Stimulated activated effector memory CD8-positive, alpha-beta T cell treated with anti-CD3 and anti-CD28 coated beads, Interleukin-12 subunit alpha, Interleukin-12 subunit beta, amount 100 ng/mL, for 72 hours (primary cell): ENCODE results near the gene CHRND.
A peak's percentile ranks its signal among the peaks of the same experiment; 100 is the strongest.

Source experiments
- ATAC-seq: fragments of 150-1000 bp; cut with Tn5 transposase; 2 replicates; pipeline ENCODE4 v1.10.0; 2021
- DNase-seq, 2 donors: peaks; one replicate each; pipeline ENCODE4 v3.0.0; 2021 to 2022; ENCODE audit warnings: low spot score in 2 of 2
- H3K27ac Mint-ChIP-seq: one replicate; pipeline ENCODE4 v1.8.0; 2022; ENCODE audit warnings: mild to moderate bottlenecking, mixed read lengths
- H3K36me3 Mint-ChIP-seq: one replicate; pipeline ENCODE4 v1.8.0; 2022; ENCODE audit warnings: mild to moderate bottlenecking, mixed read lengths
- H3K4me1 Mint-ChIP-seq: one replicate; pipeline ENCODE4 v1.8.0; 2022; ENCODE audit warnings: mixed read lengths
- H3K4me3 Mint-ChIP-seq: one replicate; pipeline ENCODE4 v1.8.0; 2022; ENCODE audit warnings: mild to moderate bottlenecking, mixed read lengths
- H3K9me3 Mint-ChIP-seq: one replicate; pipeline ENCODE4 v1.8.0; 2022; ENCODE audit warnings: mixed read lengths

The CHRND gene

DNA sequence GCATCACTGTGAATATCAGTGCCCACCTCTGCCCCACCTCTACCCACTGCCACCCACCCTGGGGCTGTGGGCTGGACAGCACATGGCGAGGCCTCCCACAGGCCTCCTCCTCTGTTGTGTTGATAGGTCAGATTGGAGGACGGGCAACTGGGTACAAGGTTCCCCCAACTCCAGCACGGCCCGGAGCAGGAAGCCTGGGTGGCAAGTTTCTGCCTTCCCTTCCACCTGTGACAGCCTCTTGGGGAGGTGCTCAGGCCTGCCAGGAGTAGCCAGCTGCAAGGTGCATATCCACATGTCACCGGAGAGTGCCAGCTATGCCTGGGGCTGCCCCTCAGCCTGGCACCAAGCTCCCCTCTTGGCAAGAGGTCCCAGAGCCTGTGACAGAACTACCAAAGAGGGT is 31.4 kb upstream of the CHRND start:
- ATAC-seq (no peak), DNase-seq (no peak)
- Mint-ChIP-seq H3K36me3 (no peaks in the 10 kb centered on the region), H3K4me3 (no peak overlapping the region), H3K4me1 (no peaks in the 10 kb centered on the region), H3K9me3 (no peaks in the 10 kb centered on the region), H3K27ac (no peak overlapping the region)

DNA sequence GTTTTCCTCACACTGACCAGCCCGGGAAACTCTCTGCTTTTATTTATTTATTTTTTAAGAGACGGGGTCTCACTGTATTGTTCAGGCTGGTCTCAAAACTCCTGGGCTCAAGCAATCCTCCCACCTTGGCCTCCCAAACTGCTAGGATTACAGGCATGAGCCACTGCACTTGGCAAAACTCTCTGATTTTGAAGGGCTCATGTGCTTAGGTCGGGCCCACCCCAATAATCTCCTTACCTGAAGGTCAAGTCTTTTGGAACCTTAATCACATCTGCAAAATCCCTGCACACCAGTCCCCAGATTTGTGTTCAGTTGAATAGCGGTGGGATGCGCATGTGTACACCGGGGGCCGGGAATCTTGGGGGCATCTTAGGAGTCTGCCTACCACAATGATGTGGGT is 30.7 kb upstream of the CHRND start:
- ATAC-seq (no peak), DNase-seq (no peak)
- no peaks in the 10 kb centered on the region for H3K36me3 Mint-ChIP-seq
- no peak overlapping the region for H3K27ac Mint-ChIP-seq
- H3K4me1 Mint-ChIP-seq, result no peaks in the 10 kb centered on the region
- H3K9me3 Mint-ChIP-seq, result no peaks in the 10 kb centered on the region
- H3K4me3 Mint-ChIP-seq, result no peak overlapping the region

DNA sequence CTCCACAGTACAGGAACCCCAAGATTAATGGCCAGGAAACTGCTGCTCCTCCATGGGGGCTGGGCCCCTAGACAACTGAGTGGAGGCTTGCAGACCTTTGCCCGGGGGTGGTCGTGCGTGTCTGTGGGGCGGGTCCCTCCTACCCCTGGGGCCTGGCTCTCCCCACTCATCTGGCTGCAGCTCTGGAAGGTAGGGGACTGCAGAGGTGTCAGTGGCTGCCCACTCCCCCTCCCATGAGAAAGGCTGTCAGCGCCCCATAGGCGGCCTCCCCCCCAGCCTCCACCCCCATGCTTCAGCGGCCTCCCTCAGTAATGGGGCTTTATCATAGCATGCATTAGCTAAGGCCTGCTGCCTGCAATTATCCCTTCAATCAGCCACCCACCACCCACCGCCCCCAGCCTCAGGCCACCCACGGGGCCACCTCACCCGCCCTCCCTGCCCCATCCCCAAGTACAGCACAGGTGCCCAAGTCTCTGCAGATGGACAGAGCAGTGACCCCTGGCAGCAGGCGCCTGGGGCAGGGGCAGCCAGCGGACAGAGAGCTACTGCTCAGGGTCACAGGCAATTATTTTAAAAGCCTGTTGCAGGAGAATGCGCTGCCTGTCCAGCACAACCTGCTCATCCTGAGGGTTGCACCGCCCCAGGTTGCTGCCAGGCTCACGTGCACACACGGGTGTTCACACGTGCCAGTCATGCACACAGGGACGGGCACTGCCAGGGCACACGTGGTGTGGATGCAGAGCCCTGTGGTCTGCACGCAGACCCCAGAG is 29.3 kb upstream of the CHRND start:
- ATAC-seq (no peak), DNase-seq (no peak)
- Mint-ChIP-seq H3K9me3 (no peaks in the 10 kb centered on the region), H3K27ac (no peak overlapping the region), H3K36me3 (no peaks in the 10 kb centered on the region), H3K4me1 (no peaks in the 10 kb centered on the region), H3K4me3 (no peak overlapping the region)

DNA sequence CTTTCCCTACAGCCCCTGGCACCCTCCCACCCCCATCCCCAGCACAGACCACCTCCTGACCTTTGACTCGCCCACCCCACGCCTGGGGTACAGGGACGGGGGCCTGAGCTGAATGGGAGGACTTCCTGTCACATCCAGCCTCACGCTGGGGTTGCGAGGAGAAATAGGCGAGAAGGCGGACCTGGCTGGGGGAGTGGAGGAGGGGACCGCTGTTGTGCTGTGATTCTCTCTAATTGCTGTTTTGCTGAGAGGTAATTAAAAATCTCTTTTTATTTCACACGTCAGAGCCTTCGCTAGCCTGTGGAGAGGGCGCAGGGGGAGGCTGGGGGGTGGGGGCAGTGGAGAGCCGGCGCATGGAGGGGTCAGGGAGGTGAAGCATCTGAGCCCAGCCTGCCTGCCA is 28.6 kb upstream of the CHRND start:
- peaks cover 1% of the 10 kb centered on the region for H3K4me1 Mint-ChIP-seq
- H3K27ac Mint-ChIP-seq, result no peak overlapping the region
- ATAC-seq, result no peak
- no peaks in the 10 kb centered on the region for H3K9me3 Mint-ChIP-seq
- H3K4me3 Mint-ChIP-seq, result no peak overlapping the region
- DNase-seq, result no peak
- no peaks in the 10 kb centered on the region for H3K36me3 Mint-ChIP-seq

DNA sequence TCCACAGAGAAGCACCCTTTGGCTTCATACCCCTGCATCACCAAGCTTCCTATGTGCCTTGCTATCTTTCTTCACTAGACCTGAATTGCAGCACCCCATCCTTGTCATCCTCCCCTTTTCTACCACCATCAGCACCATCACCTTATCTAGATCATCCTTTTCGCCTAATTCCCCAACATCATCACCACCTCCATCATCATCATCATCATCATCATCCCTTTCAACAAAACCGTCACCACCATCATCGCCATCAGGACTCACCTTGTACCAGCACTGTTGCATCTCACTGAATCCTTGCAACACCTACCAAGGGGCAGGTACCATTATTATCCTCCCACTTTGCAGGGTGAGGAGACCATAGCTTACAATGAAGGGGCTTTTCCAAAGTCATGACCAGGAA is 27.5 kb upstream of the CHRND start:
- Mint-ChIP-seq H3K4me3 (no peak overlapping the region), H3K9me3 (no peaks in the 10 kb centered on the region), H3K36me3 (no peaks in the 10 kb centered on the region), H3K27ac (no peak overlapping the region), H3K4me1 (peaks cover 6% of the 10 kb centered on the region)
- DNase-seq, result no peak
- ATAC-seq, result no peak

DNA sequence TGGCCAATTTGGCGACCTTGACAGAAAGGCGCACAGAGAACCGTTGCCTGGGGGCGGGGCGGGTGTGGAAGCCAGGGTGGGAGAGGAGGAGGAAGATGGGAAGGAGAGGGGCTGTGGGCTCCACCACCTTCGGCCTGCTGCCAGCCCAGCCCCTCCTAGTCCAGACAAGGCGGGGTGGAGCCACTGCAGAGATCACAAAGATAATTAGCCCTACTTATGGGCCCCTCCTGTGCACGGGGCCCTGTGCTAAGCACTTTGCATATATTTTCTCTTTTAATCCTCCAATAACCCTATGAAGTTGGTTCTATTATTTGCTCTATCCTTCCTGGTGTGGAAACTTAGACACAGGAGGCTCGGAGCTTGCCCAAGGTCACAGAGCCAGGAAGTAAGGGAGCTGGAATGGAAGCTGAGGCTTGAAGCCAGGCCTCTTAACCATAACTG is 24.6 kb upstream of the CHRND start:
- no peak for DNase-seq
- no peaks in the 10 kb centered on the region for H3K36me3 Mint-ChIP-seq
- peaks cover 17% of the 10 kb centered on the region for H3K4me1 Mint-ChIP-seq
- ATAC-seq, result no peak
- H3K27ac Mint-ChIP-seq, result no peak overlapping the region
- no peaks in the 10 kb centered on the region for H3K9me3 Mint-ChIP-seq
- H3K4me3 Mint-ChIP-seq, result no peak overlapping the region

DNA sequence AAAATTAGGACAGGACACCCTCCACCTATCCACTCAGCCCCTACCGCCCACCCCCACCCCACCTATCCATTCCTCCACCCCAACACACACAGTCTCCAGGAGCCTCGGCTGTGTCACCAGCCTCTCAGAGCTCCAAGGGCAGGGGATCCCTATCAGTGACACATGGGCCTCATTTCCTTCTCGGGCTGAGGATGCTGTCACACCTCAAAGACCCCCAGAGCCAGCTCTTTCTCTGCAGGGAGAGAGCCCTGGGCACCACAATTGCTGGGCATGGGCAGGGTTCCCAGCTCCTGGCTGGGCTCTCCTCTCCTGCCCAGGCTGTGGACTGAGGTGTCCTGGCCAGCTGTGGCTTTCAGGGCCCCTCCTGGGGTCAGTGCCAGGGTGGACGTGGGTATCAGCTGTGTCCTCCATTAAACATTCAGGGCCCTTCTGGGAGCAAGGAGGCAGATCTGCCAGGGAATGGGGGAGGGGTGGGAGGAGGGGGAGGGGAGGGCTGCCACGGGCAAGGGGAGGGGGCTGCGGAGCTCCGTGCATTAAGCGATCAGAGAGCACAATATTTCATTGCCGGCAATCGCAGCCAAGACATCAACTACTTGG is 24.1 kb upstream of the CHRND start:
- H3K27ac Mint-ChIP-seq, result no peak overlapping the region

DNA sequence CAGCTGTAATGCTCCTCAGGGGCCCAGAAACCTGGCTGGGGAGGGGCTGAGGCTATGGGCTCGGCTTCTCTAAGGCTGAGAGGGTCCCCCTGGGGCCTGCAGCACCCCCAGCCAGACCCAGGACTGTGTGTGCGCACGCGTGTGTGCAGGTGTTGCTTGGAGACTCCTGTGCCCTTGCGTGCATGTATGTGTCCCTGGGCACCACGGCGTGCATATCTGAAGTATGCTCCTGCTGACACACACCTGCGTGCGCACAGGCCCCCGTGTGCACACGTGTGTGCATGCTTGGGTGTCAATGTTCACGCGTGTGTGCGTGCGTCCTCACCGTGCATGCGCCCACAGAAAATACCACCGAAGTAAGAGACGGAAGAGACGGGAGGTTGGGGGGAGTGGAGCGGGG is 23.4 kb upstream of the CHRND start:
- Mint-ChIP-seq H3K4me3 (peak overlapping the region; percentile 60), H3K36me3 (no peaks in the 10 kb centered on the region), H3K9me3 (no peaks in the 10 kb centered on the region), H3K27ac (no peak overlapping the region), H3K4me1 (peaks cover 17% of the 10 kb centered on the region)
- ATAC-seq (no peak), DNase-seq (no peak)

More for the DNA sequence above, 24.1 kb upstream of the CHRND start:
- Mint-ChIP-seq H3K36me3 (no peaks in the 10 kb centered on the region), H3K4me1 (peaks cover 17% of the 10 kb centered on the region), H3K4me3 (no peak overlapping the region), H3K9me3 (no peaks in the 10 kb centered on the region)
- no peak for ATAC-seq
- no peak for DNase-seq

DNA sequence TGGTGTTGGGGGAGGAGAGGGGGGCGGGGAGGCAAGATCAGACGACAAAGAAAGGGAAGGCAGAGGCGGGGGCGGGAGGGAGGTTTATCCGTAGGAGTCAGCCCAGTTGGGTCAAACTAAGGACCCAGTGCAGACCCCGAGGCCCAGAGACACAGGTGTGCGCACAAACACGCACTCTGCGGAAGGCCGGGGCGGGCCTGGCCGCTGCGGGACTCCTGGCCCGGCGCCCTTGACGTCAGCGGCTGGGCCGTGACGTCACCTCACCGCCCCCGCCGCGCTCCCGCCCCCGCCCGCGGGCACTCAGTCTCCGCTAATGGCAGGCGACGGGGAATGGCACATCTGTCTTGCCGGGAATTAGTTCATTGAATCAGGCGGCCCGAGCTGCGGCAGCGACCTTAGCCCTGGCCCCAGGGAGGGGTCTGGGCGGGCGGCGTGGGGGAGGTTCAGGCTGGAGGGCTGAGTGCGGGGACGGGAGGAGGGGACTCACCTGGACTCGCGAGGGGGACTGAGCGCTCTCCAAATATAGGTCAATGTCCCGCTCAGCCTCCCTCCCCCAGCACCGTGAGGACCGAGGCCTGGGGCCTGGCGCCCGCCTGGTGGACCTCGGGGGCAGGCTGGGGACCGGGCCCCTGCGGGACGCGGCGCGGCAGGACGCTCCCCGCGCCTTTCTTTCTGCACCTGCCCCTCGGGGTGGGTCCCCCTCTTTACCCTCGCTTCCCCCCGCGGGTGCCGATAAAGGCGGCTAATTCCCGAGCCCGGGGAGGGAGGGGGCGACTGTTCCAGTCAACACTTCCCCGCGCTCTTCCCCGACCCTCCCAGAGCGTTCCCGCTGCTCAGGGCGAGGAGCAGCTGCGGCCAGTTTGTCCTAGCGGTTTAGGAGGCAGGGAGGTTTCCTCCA is 22.8 kb upstream of the CHRND start:
- H3K27ac Mint-ChIP-seq, result no peak overlapping the region
- no peaks in the 10 kb centered on the region for H3K9me3 Mint-ChIP-seq
- peak in 1 of 2 donors; percentile 32 for DNase-seq
- no peaks in the 10 kb centered on the region for H3K36me3 Mint-ChIP-seq
- H3K4me3 Mint-ChIP-seq, result peak overlapping the region; percentile 60
- peaks cover 17% of the 10 kb centered on the region for H3K4me1 Mint-ChIP-seq
- ATAC-seq, result peak; percentile 26

DNA sequence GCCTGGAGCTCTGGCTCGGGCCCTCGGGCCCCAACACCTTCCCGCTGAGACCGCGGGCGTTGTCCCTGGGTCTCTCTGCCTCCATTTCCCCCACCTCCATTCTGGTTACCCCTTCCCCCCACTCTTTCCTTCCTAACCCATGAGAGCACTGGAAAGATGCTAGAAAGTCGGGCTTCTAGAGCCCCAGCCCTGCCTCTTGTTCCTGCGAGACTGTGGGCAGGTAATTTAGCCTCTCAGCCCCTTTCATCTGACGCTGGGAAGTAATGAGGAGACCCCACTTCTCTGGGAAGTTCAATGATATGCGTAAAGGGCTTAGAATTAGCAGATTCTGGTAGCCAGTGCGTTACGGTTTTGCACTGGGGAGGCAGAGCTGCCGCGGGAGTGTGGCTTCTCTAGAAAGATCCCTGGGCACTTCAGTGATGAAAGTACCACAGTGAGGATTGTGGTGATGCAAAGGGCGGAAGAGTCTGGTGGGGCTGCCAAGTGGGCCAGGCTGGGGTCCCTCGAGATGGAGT is 22.1 kb upstream of the CHRND start:
- Mint-ChIP-seq H3K4me3 (peak overlapping the region; percentile 60), H3K27ac (no peak overlapping the region), H3K4me1 (peaks cover 17% of the 10 kb centered on the region), H3K36me3 (no peaks in the 10 kb centered on the region), H3K9me3 (no peaks in the 10 kb centered on the region)
- no peak for DNase-seq
- no peak for ATAC-seq

DNA sequence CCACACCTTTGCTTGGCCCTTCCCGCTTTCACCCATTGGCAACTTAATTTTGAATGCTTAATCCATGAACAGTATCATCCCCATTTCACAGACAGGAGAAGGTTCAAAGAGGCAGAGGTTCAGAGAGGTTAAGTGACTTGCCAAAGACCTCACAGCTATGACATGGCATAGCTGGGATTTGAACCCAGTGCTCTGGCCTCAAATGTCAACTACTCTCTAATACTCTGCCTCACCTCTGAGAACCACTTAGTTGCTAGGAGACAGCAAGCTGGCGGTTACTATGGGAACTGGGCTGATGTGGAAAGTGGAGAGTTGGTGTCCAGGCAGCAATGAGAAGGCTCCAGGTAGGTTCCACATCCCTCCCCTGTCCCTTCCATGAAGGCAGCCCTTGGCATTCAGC is 21.5 kb upstream of the CHRND start:
- no peak overlapping the region for H3K27ac Mint-ChIP-seq
- DNase-seq (no peak), ATAC-seq (no peak)
- peak overlapping the region; percentile 60 for H3K4me3 Mint-ChIP-seq
- peaks cover 17% of the 10 kb centered on the region for H3K4me1 Mint-ChIP-seq
- H3K36me3 Mint-ChIP-seq, result no peaks in the 10 kb centered on the region
- H3K9me3 Mint-ChIP-seq, result no peaks in the 10 kb centered on the region

DNA sequence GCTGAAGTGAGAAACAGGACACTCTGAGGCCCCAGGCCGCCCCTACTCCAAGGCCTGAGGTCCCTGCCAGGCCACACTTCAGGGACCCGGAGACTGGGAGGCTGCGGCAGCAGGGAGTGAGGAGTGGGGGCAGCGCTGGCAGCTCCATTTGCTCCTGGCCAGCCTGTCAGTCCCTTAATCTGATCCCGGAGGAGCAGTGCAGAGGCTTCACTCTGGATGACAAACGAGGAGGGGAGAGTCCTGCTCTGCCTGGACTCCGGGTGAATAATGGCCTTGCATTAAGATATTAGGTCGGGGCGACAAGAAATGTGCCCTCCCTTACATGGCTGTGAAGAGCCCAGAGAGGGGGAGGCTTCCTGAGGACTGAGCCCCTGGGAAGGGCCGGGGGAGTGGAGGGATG is 20.1 kb upstream of the CHRND start:
- Mint-ChIP-seq H3K4me3 (no peak overlapping the region), H3K4me1 (peaks cover 17% of the 10 kb centered on the region), H3K9me3 (no peaks in the 10 kb centered on the region), H3K36me3 (no peaks in the 10 kb centered on the region), H3K27ac (no peak overlapping the region)
- DNase-seq (no peak), ATAC-seq (no peak)

DNA sequence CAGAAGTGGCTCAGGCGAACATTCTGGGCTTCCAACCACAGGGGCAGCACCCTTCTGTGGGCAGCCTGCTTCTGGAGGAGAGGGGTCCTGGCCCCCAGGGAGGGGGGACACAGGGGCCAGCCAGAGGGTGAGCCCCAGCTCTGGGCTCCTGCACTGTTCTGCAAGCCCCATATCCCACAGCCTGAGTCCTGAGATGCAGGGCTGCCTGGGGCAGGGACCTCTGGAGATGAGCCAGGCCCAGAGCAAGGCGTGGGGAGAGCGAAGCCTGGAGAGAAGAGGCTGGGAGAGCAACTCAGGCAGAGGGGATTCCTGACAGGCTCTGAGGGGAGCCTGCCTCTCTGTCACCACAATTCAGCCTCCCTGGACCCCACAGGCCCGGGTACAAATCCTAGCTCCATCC is 19.3 kb upstream of the CHRND start:
- H3K4me3 Mint-ChIP-seq, result no peak overlapping the region
- H3K36me3 Mint-ChIP-seq, result no peaks in the 10 kb centered on the region
- ATAC-seq, result no peak
- H3K27ac Mint-ChIP-seq, result no peak overlapping the region
- DNase-seq, result no peak
- H3K4me1 Mint-ChIP-seq, result peaks cover 17% of the 10 kb centered on the region
- H3K9me3 Mint-ChIP-seq, result no peaks in the 10 kb centered on the region

DNA sequence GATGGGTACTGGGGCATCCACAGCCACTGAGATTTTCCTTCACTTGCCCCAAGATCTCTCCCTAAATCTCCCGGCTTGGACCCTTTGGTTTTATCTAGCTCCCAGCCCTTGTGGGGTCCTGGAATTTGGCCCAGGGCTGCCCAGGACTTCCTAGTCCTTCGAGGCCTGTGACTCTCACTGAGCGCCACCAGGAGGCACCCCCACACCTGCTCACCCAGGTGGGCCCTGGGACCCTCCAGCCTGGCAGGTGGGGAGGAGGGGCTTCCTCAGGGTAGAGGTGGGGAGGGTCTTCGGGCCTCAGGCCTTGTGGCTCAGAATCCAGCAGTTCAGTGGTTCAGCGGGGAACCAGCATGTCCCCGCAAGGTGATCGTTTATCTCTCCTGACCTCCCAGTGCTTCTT is 17.7 kb upstream of the CHRND start:
- no peaks in the 10 kb centered on the region for H3K36me3 Mint-ChIP-seq
- DNase-seq (no peak), ATAC-seq (no peak)
- no peaks in the 10 kb centered on the region for H3K9me3 Mint-ChIP-seq
- no peak overlapping the region for H3K4me3 Mint-ChIP-seq
- H3K4me1 Mint-ChIP-seq, result peaks cover 11% of the 10 kb centered on the region
- H3K27ac Mint-ChIP-seq, result no peak overlapping the region

DNA sequence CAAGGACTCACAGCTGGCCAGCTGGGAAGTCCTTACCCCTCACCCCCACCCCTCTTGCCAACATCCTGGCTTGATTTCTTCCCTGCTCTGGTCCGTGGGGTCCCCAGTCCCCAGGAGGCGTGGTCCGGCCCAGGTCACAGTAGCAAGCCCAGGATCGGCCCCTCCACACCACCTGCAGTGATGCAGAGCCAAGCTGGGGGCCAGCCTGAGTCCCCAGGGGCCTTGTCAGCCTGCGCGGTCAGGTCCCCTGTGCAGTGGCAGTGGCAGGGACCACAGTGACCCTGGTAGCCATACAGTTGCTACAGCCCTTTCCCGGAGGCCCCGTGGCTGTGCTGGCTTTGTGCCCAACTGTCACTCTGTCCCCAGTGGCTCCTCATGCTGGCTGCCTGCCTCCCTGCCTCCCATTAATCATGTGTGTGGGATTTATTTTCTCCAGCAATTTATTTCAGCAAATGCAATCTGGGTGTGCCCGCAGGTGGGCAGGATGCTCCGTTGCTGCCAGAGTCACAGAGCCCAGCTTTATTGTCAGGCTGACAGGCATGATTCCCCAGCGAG is 14.5 kb upstream of the CHRND start:
- no peak for ATAC-seq

More for the DNA sequence above, 14.5 kb upstream of the CHRND start:
- DNase-seq, result no peak
- Mint-ChIP-seq H3K36me3 (no peaks in the 10 kb centered on the region), H3K4me3 (no peak overlapping the region), H3K4me1 (no peaks in the 10 kb centered on the region), H3K27ac (no peak overlapping the region), H3K9me3 (no peaks in the 10 kb centered on the region)
